Measurements from ENCODE around the gene KRTAP9-6. TPM values are rescaled to one million over a fixed set of nuclear protein-coding genes. Genes with fewer than 3 reads are reported as not detected.
"Not testable (repeated sequence)": the region's sequence is repeated elsewhere in the genome, so short reads cannot be mapped to it uniquely, and the experiment has no call there.

The KRTAP9-6 gene, protein sequence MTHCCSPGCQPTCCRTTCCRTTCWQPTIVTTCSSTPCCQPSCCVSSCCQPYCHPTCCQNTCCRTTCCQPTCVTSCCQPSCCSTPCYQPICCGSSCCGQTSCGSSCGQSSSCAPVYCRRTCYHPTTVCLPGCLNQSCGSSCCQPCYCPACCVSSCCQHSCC
- total RNA-seq, result not detected in 2 replicates

GRCh38 chr17:41265078-41265477 lies at the start of gene KRTAP9-6:
Gene KRTAP9-6 (plus strand): TSS chr17:41265378. CDS start chr17:41265378, 0 bp downstream.
- no peak for DNase-seq (ENCODE audit: low read depth in 2 of 2)

DNA sequence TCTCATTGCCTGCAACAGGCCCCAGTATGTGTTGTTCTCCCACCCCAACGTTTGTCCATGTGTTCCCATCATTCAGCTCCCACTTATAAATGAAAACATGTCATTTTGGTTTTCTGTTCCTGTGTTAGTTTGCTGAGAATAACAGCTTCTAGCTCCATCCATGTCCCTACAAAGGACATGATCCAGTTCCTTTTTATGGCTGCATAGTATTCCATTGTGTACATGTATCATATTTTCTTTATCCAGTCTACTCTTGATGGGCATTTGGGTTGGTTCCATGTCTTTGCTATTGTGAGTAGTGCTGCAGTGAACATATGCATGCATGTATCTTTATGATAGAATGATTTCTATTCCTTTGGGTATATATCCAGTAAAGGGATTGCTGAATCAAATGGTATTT lies 49.5 kb upstream of the KRTAP9-6 start:
- DNase-seq (ENCODE audit: low read depth in 2 of 2), result no peak

DNA sequence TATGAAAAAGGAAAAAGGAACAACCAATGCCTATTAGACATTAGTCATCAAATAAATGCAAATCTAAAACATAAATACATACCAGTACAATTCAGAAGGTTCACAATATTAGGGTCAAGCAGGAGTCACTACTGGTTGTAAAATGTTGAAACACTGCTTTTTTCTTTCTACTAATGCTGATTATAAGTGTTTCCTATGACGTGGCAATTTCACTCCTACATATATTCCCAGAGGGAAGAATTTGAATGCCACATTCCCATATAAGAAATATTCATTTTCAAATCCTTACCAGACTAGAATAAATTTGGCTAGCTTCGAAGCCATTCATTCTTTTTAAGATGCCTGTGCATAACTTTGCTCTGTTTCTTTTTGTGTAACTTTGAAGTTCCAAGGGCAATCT lies 41.4 kb upstream of the KRTAP9-6 start:
- DNase-seq (ENCODE audit: low read depth in 2 of 2), result no peak

DNA sequence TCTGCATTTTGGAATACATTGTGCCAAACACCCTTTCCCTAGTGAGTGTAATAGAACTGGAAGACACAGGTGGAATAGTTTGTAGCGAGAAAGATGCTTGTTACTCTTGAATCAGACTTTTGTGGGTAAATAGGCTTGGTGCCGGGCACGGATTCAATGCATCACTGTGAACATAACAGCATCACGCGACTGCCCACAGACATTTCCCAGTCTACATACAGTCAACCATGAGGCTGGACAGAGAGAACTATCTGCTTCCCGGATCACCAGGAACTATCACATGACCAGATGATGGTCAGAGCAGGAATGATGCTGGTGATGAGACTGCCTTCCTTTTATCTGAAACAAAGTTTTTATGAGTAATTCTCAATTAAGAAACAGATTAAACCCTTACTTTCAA lies 39.1 kb upstream of the KRTAP9-6 start:
- DNase-seq (ENCODE audit: low read depth in 2 of 2), result no peak

DNA sequence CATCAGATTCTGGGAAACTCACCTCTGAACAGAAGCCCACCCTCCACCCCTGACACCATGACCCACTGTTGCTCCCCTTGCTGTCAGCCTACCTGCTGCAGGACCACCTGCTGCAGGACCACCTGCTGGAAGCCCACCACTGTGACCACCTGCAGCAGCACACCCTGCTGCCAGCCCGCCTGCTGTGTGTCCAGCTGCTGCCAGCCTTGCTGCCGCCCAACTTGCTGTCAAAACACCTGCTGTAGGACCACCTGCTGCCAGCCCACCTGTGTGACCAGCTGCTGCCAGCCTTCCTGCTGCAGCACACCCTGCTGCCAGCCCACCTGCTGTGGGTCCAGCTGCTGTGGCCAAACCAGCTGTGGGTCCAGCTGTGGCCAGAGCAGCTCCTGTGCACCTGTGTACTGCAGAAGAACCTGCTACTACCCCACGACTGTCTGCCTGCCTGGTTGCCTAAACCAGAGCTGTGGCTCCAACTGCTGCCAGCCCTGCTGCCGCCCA lies 38.5 kb upstream of the KRTAP9-6 start, which contains the start of gene KRTAP9-2:
Gene KRTAP9-2 (plus strand): TSS at position 51 of the 498 bp plus-strand sequence. CDS start 7 bp downstream, at position 58.
- not testable (repeated sequence) for DNase-seq (ENCODE audit: low read depth in 2 of 2)

GRCh38 chr17:41230094-41230493 lies 35.1 kb upstream of the KRTAP9-6 start:
- no peak for DNase-seq (ENCODE audit: low read depth in 2 of 2)

GRCh38 chr17:41231731-41232130 lies 33.4 kb upstream of the KRTAP9-6 start:
- no peak for DNase-seq (ENCODE audit: low read depth in 2 of 2)

- not testable (repeated sequence) for DNase-seq (ENCODE audit: low read depth in 2 of 2)
Measured at GRCh38 chr17:41232399-41233105, 32.6 kb upstream of the KRTAP9-6 start, which contains the start of gene KRTAP9-3. Gene KRTAP9-3 (plus strand): TSS chr17:41232449. CDS start chr17:41232502, 53 bp downstream.

DNA sequence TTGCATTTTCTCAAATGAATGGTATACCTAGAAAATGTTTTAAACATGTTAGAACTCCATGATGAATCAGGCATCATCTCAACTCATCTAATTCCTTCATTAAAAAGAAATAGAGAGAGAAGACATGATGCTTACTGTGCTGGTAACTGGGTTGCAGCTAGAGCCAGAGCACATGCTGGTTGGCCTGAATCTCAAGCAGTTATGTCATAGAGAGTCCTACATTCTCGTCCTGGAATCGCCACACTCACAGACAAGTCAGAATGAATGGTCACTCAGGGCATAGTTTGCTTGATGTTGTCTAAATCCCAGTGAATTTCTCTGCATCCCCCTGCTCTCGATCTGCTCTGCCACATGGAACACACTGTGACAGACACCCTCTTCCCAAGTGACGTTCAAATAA lies 28.1 kb upstream of the KRTAP9-6 start:
- DNase-seq (ENCODE audit: low read depth in 2 of 2), result not testable (repeated sequence)

GRCh38 chr17:41237949-41238437 lies 27.2 kb upstream of the KRTAP9-6 start, which contains the start of gene KRTAP9-8:
Gene KRTAP9-8 (plus strand): TSS chr17:41237999. CDS start chr17:41238052, 53 bp downstream.
- DNase-seq (ENCODE audit: low read depth in 2 of 2), result not testable (repeated sequence)

DNA sequence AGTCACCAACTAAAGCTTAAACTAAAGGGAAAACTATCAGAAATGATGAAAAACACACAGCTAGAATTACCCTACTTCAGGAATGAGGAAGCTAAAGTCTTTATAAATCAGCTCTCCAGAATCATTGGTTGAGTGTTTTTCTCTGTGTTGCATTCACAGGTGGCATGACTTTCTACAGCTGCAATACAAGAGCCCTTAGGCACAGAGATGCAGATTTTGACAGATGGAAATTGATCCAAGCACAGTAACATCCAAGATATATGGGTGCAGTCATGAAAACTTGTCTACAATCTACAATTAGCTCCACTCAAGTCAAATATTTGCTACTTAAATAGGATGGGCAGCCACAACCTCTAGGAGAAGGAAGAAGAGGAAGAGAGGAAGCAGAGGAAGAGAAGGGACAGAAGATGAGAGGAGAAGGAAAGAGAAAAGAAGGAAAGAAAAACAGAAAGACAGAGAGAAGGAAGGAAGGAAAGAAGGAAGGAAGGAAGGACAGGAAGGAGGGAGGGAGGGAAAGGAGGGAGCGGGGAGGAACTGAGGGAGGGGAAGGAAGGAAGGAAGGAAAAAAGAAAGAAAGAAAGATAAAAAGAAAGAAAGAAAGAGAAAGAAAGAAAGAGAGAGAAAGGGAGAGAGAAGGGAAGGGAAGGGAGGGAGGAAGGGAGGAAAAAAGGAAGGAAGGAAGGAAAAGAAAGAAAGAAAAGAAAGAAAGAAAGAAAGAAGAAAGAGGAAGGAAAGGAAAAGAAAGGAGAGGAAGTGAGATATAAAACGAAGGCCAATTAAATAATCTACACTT lies 18.0 kb upstream of the KRTAP9-6 start:
- not testable (repeated sequence) for DNase-seq (ENCODE audit: low read depth in 2 of 2)

DNA sequence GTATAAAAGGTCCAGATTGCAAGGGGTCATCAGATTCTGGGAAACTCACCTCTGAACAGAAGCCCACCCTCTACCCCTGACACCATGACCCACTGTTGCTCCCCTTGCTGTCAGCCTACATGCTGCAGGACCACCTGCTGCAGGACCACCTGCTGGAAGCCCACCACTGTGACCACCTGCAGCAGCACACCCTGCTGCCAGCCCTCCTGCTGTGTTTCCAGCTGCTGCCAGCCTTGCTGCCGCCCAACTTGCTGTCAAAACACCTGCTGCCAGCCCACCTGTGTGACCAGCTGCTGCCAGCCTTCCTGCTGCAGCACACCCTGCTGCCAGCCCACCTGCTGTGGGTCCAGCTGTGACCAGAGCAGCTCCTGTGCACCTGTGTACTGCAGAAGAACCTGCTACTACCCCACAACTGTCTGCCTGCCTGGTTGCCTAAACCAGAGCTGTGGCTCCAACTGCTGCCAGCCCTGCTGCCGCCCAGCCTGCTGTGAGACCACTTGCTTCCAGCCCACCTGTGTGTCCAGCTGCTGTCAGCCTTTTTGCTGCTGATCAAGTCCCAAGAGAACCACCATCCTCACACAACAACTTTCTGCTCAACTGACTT lies 15.4 kb upstream of the KRTAP9-6 start, which contains the start of gene KRTAP9-4:
Gene KRTAP9-4 (plus strand): TSS at position 51 of the 604 bp plus-strand sequence. CDS start 34 bp downstream, at position 85.
- not testable (repeated sequence) for DNase-seq (ENCODE audit: low read depth in 2 of 2)

- DNase-seq (ENCODE audit: low read depth in 2 of 2), result no peak
Measured at GRCh38 chr17:41251261-41251660, 13.9 kb upstream of the KRTAP9-6 start.

DNA sequence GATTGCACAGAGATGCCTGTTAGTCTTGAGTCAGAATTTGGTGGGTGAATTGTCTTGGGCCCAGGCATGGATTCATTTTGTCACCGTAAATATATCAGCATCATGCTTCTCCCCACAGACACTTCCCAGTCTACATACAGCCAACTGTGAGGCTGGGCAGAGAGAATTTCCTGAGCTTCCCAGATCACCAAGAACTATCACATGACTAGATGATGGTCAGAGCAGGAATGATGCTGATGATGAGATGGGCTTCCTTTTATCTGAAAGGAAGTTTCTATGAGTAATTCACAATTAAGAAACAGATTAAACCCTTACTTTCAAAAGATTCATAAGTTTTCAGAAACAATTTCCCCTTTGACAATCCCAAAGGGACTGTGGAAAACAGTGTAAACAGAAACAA lies 10.3 kb upstream of the KRTAP9-6 start:
- no peak for DNase-seq (ENCODE audit: low read depth in 2 of 2)

DNA sequence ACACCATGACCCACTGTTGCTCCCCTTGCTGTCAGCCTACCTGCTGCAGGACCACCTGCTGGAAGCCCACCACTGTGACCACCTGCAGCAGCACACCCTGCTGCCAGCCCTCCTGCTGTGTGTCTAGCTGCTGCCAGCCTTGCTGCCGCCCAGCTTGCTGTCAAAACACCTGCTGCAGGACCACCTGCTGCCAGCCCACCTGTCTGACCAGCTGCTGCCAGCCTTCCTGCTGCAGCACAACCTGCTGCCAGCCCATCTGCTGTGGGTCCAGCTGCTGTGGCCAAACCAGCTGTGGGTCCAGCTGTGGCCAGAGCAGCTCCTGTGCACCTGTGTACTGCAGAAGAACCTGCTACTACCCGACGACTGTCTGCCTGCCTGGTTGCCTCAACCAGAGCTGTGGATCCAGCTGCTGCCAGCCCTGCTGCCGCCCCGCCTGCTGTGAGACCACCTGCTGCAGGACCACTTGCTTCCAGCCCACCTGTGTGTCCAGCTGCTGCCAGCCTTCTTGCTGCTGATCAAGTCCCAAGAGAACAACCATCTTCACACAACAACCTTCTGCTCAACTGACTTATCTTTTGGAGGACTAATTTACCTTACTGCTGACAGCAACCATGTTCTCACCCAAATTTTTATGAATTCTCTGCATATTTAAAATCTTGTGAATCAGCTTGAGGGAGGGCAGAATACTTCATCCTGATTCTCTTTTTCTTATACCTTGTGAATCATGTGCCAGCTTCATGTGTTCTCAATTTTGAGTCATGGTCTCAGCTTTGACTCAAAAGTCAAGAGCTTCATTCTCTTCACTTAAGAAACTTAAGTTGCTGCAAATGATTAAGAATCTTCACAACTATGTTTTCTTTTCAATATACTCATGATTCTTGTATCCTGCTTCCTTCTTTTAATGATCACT lies 9.5 kb upstream of the KRTAP9-6 start, which contains the start of gene KRTAP9-9:
Gene KRTAP9-9 (plus strand): TSS at position 4 of the 910 bp plus-strand sequence.
- not testable (repeated sequence) for DNase-seq (ENCODE audit: low read depth in 2 of 2)

DNA sequence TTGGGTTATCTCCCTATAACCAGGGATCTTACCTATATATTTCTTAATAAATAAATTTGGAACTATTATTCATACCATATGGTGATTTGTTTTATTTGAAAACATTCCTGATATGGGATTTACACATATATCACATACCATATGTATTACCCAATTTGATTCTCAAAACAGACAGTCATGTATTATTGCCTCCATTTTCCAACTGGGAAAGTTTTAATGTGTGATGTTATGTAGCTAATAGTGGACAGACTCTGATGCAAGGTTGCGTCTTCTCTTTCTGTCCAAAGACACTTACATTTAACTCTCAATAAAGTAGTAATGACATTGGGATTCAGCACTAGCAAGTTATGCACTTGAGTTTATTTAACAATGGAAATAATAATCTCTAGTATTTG lies 8.9 kb upstream of the KRTAP9-6 start:
- DNase-seq (ENCODE audit: low read depth in 2 of 2), result no peak

- no peak for DNase-seq (ENCODE audit: low read depth in 2 of 2)
Measured at GRCh38 chr17:41258406-41258805, 6.8 kb upstream of the KRTAP9-6 start.

GRCh38 chr17:41263212-41263611 lies 2.0 kb upstream of the KRTAP9-6 start:
- no peak for DNase-seq (ENCODE audit: low read depth in 2 of 2)

- DNase-seq (ENCODE audit: low read depth in 2 of 2), result no peak
Measured at GRCh38 chr17:41264599-41264998, 579 bp upstream of the KRTAP9-6 start.

- no peak for DNase-seq (ENCODE audit: low read depth in 2 of 2)
Measured at GRCh38 chr17:41267711-41268110, 2.5 kb downstream of the KRTAP9-6 start.
